Parathyroid adenoma (tissue), 2 donors: ENCODE results near the gene OOSP2.
"Not testable (repeated sequence)": the region's sequence is repeated elsewhere in the genome, so short reads cannot be mapped to it uniquely, and the experiment has no call there.

Experiments used
- H2AFZ ChIP-seq: fragments of 300-600 bp; sonication (generic); one replicate; pipeline ENCODE4 v1.7.0; 2017; ENCODE audit warnings: antibody characterized with exemption, mild to moderate bottlenecking
- H3K27ac ChIP-seq: fragments of 300-600 bp; sonication (generic); one replicate; pipeline ENCODE4 v1.7.0; 2017
- H3K27me3 ChIP-seq: fragments of 300-600 bp; sonication (generic); one replicate; pipeline ENCODE4 v1.7.0; 2017; ENCODE audit warnings: low read length; ENCODE audit not compliant: control insufficient read depth, insufficient read depth
- H3K36me3 ChIP-seq: fragments of 300-600 bp; sonication (generic); one replicate; pipeline ENCODE4 v1.7.0; 2017; ENCODE audit warnings: low read length; ENCODE audit not compliant: control insufficient read depth, insufficient read depth
- H3K4me1 ChIP-seq: fragments of 300-600 bp; sonication (generic); one replicate; pipeline ENCODE4 v1.7.0; 2017; ENCODE audit warnings: control low read depth
- H3K4me2 ChIP-seq: fragments of 300-600 bp; sonication (generic); one replicate; pipeline ENCODE4 v1.7.0; 2017; ENCODE audit warnings: low read length
- H3K4me3 ChIP-seq: fragments of 300-600 bp; sonication (generic); one replicate; pipeline ENCODE4 v1.7.0; 2017; ENCODE audit warnings: low read depth, low read length
- H3K79me2 ChIP-seq: fragments of 300-600 bp; sonication (generic); one replicate; pipeline ENCODE4 v1.7.0; 2017; ENCODE audit warnings: control low read depth
- H3K9ac ChIP-seq: fragments of 300-600 bp; sonication (generic); one replicate; pipeline ENCODE4 v1.7.0; 2017; ENCODE audit warnings: mild to moderate bottlenecking
- H3K9me3 ChIP-seq: fragments of 300-600 bp; sonication (generic); one replicate; pipeline ENCODE4 v1.7.0; 2017; ENCODE audit warnings: low read length; ENCODE audit not compliant: control insufficient read depth
- CTCF ChIP-seq: fragments of 300-600 bp; sonication (generic); IDR thresholded peaks from one replicate; pipeline ENCODE4 v1.7.0; 2017; ENCODE audit warnings: antibody characterized with exemption, mild to moderate bottlenecking
- donor health status: primary hyperparathyroidism.

OOSP2 gene

GRCh38 chr11:60059521-60060240 is 19.5 kb downstream of the OOSP2 start:
- no peak overlapping the region for H3K27ac ChIP-seq
- TF ChIP-seq CTCF = no peak
- no peaks in the 10 kb centered on the region for H3K79me2 ChIP-seq
- H2AFZ ChIP-seq = no peak overlapping the region
- H3K4me1 ChIP-seq = no peaks in the 10 kb centered on the region
- no peaks in the 10 kb centered on the region for H3K27me3 ChIP-seq
- no peaks in the 10 kb centered on the region for H3K36me3 ChIP-seq
- no peak overlapping the region for H3K4me2 ChIP-seq
- no peak overlapping the region for H3K9ac ChIP-seq
- H3K4me3 ChIP-seq = no peak overlapping the region
- no peaks in the 10 kb centered on the region for H3K9me3 ChIP-seq

DNA sequence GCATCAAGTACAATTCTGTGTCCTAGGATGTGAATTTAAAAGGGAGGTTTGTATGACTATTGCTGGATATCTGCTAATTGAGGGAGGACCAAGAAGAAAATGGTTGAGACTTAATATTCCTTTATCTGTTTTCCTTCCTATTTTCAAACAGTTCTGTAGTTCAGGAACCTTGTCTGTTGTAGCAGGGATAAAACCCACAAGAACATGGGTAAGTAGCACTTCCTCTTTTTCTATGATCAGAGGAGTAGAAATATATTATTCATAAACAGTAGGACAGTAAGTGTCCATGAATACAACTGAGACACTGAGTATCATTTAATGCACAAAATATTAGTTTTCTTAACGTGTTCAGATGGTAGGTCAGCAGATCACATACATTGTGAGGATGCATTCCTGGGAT is 23.9 kb downstream of the OOSP2 start:
- Histone ChIP-seq H3K27me3 (no peaks in the 10 kb centered on the region), H3K79me2 (no peaks in the 10 kb centered on the region), H3K9ac (no peak overlapping the region), H3K36me3 (no peaks in the 10 kb centered on the region), H3K4me3 (no peak overlapping the region), H2AFZ (no peak overlapping the region), H3K27ac (no peak overlapping the region), H3K9me3 (no peaks in the 10 kb centered on the region), H3K4me1 (no peaks in the 10 kb centered on the region), H3K4me2 (no peak overlapping the region)
- TF ChIP-seq CTCF = no peak

GRCh38 chr11:60065801-60066200 is 25.6 kb downstream of the OOSP2 start:
- no peak overlapping the region for H3K9ac ChIP-seq
- no peaks in the 10 kb centered on the region for H3K9me3 ChIP-seq
- no peaks in the 10 kb centered on the region for H3K27me3 ChIP-seq
- H3K27ac ChIP-seq = no peak overlapping the region
- H3K4me2 ChIP-seq = no peak overlapping the region
- no peaks in the 10 kb centered on the region for H3K36me3 ChIP-seq
- TF ChIP-seq CTCF = no peak
- H3K4me3 ChIP-seq = no peak overlapping the region
- H3K4me1 ChIP-seq = no peaks in the 10 kb centered on the region
- no peaks in the 10 kb centered on the region for H3K79me2 ChIP-seq
- no peak overlapping the region for H2AFZ ChIP-seq

DNA sequence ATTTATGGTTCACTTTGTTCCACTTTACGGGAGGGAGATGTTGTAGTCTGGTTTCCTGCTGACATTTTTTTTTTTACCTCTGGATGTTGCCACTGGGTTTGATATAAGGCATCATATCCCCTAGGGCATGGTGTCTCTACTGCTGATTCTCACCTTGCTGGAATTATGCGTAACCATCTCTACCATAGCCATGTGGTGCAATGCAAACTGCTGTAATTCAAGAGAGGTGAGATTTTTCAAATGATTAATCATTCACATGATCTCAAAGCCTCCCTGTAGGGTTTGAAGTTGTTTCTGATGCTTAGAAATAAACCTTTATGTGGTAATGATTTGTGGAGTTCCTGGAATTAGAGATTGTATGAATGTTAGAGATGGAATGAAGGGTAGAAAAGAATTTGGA is 29.2 kb downstream of the OOSP2 start:
- no peaks in the 10 kb centered on the region for H3K36me3 ChIP-seq

GRCh38 chr11:60071644-60072043 is 31.4 kb downstream of the OOSP2 start:
- not testable (repeated sequence) for H3K9me3 ChIP-seq, H2AFZ ChIP-seq, H3K9ac ChIP-seq, H3K27me3 ChIP-seq, H3K4me3 ChIP-seq, H3K4me1 ChIP-seq, H3K27ac ChIP-seq, H3K36me3 ChIP-seq, H3K4me2 ChIP-seq, H3K79me2 ChIP-seq

More for the DNA sequence above, 29.2 kb downstream of the OOSP2 start:
- H2AFZ ChIP-seq = no peak overlapping the region
- H3K27ac ChIP-seq = no peak overlapping the region
- no peak overlapping the region for H3K4me3 ChIP-seq
- TF ChIP-seq CTCF = no peak
- H3K27me3 ChIP-seq = no peaks in the 10 kb centered on the region
- no peaks in the 10 kb centered on the region for H3K9me3 ChIP-seq
- no peak overlapping the region for H3K9ac ChIP-seq
- H3K4me1 ChIP-seq = no peaks in the 10 kb centered on the region
- H3K4me2 ChIP-seq = no peak overlapping the region
- no peaks in the 10 kb centered on the region for H3K79me2 ChIP-seq
